ENCODE data around the gene LRBA. TPM values are rescaled to one million over a fixed set of nuclear protein-coding genes. Genes with fewer than 3 reads are reported as not detected.

The LRBA gene
- total RNA-seq, 1 donor from 2014 or later = 66.2 TPM

- Mint-ChIP-seq H3K4me3 (no peak overlapping the region), H3K27me3 (ENCODE audit: low read depth) (no peaks in the 10 kb centered on the region), H3K4me1 (peaks cover 14% of the 10 kb centered on the region)
These were observed 699.9 kb downstream of the LRBA start for GRCh38 chr4:150315175-150315574.

GRCh38 chr4:150314031-150314430, 701.1 kb downstream of the LRBA start:
- no peak for TF ChIP-seq CTCF (IDR thresholded peaks at IDR 0.05; ENCODE audit: unreplicated experiment)
- Mint-ChIP-seq H3K4me1 (peaks cover 17% of the 10 kb centered on the region), H3K27me3 (ENCODE audit: low read depth) (no peaks in the 10 kb centered on the region), H3K36me3 (no peaks in the 10 kb centered on the region), H3K9me3 (no peaks in the 10 kb centered on the region), H3K4me3 (no peak overlapping the region), H3K27ac (no peak overlapping the region)
- no peak for DNase-seq (ENCODE audit: low spot score in 2 of 2, unreplicated experiment in 2 of 2)

More at GRCh38 chr4:150315175-150315574, 699.9 kb downstream of the LRBA start:
- no peak overlapping the region for H3K27ac Mint-ChIP-seq
- DNase-seq (ENCODE audit: low spot score in 2 of 2, unreplicated experiment in 2 of 2) = no peak
- no peaks in the 10 kb centered on the region for H3K9me3 Mint-ChIP-seq
- peaks cover 3% of the 10 kb centered on the region for H3K36me3 Mint-ChIP-seq
- no peak for TF ChIP-seq CTCF (IDR thresholded peaks at IDR 0.05; ENCODE audit: unreplicated experiment)

GRCh38 chr4:150310159-150310895, 704.8 kb downstream of the LRBA start:
- H3K36me3 Mint-ChIP-seq = no peaks in the 10 kb centered on the region
- peaks cover 18% of the 10 kb centered on the region for H3K4me1 Mint-ChIP-seq
- no peak for TF ChIP-seq CTCF (IDR thresholded peaks at IDR 0.05; ENCODE audit: unreplicated experiment)
- H3K4me3 Mint-ChIP-seq = no peak overlapping the region
- H3K27me3 Mint-ChIP-seq (ENCODE audit: low read depth) = no peaks in the 10 kb centered on the region
- no peak for DNase-seq (ENCODE audit: low spot score in 2 of 2, unreplicated experiment in 2 of 2)
- H3K27ac Mint-ChIP-seq = peak overlapping the region; percentile 11
- no peaks in the 10 kb centered on the region for H3K9me3 Mint-ChIP-seq

GRCh38 chr4:150308824-150309472, 706.1 kb downstream of the LRBA start:
- H3K27ac Mint-ChIP-seq = no peak overlapping the region
- H3K27me3 Mint-ChIP-seq (ENCODE audit: low read depth) = no peaks in the 10 kb centered on the region
- TF ChIP-seq CTCF (IDR thresholded peaks at IDR 0.05; ENCODE audit: unreplicated experiment) = no peak
- DNase-seq (ENCODE audit: low spot score in 2 of 2, unreplicated experiment in 2 of 2) = no peak
- H3K36me3 Mint-ChIP-seq = no peaks in the 10 kb centered on the region
- peaks cover 21% of the 10 kb centered on the region for H3K4me1 Mint-ChIP-seq
- no peak overlapping the region for H3K4me3 Mint-ChIP-seq
- no peaks in the 10 kb centered on the region for H3K9me3 Mint-ChIP-seq

- Mint-ChIP-seq H3K36me3 (no peaks in the 10 kb centered on the region), H3K9me3 (no peaks in the 10 kb centered on the region), H3K4me3 (no peak overlapping the region), H3K27ac (no peak overlapping the region), H3K4me1 (peaks cover 17% of the 10 kb centered on the region), H3K27me3 (ENCODE audit: low read depth) (no peaks in the 10 kb centered on the region)
- DNase-seq (ENCODE audit: low spot score in 2 of 2, unreplicated experiment in 2 of 2) = no peak
- TF ChIP-seq CTCF (IDR thresholded peaks at IDR 0.05; ENCODE audit: unreplicated experiment) = no peak
These were observed 708.4 kb downstream of the LRBA start for GRCh38 chr4:150306719-150307118.
